Skeletal muscle satellite cell (primary cell): ENCODE data around the gene ARL4C.
A peak's percentile ranks its signal among the peaks of the same experiment; 100 is the strongest.

Experiments used
- H3K27me3 ChIP-seq: 2 replicates; pipeline ENCODE4 v1.7.0; 2013; ENCODE audit warnings: low read length; ENCODE audit not compliant: control insufficient read depth, insufficient read depth
- H3K36me3 ChIP-seq: 2 replicates; pipeline ENCODE4 v1.7.0; 2013; ENCODE audit warnings: mild to moderate bottlenecking, control low read depth, low read length; ENCODE audit not compliant: insufficient read depth
- H3K4me1 ChIP-seq: 2 replicates; pipeline ENCODE4 v1.7.0; 2013; ENCODE audit warnings: low read length; ENCODE audit not compliant: control insufficient read depth, insufficient read depth
- H3K4me2 ChIP-seq: 2 replicates; pipeline ENCODE4 v1.7.0; 2013; ENCODE audit warnings: mild to moderate bottlenecking, low read length
- H3K4me3 ChIP-seq: 2 replicates; pipeline ENCODE4 v1.7.0; 2013; ENCODE audit warnings: low read length
- H3K9ac ChIP-seq: 2 replicates; pipeline ENCODE4 v1.7.0; 2013; ENCODE audit warnings: mild to moderate bottlenecking, low read depth, low read length, moderate library complexity
- H3K9me3 ChIP-seq: replicated peaks from 2 replicates; pipeline ENCODE4 v1.7.0; 2013; ENCODE audit warnings: mild to moderate bottlenecking, control low read depth, low read length

Gene ARL4C

DNA sequence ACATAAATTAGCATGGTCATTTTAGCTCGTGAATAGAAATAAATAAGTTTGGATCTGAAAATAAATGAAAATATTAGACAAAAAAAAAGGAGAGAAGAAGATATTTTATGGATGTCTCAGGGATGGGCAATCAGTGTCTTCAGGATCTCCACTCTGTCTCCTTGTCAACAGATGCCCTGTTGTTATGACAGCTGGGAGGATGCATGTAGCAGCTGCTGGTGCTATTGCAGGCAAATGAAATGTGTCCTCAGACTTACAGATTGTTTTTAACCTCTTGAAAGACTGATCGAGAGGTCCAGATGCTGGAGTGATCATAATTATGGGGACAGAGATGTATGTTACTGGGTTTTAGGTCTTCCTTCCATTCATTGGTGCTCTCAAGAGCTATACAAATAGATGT lies 24.7 kb upstream of the ARL4C start:
- no peaks in the 10 kb centered on the region for H3K4me1 ChIP-seq
- no peak overlapping the region for H3K4me3 ChIP-seq
- H3K27me3 ChIP-seq: peaks cover 4% of the 10 kb centered on the region
- no peaks in the 10 kb centered on the region for H3K36me3 ChIP-seq
- no peaks in the 10 kb centered on the region for H3K9me3 ChIP-seq
- no peak overlapping the region for H3K4me2 ChIP-seq
- H3K9ac ChIP-seq: no peak overlapping the region

DNA sequence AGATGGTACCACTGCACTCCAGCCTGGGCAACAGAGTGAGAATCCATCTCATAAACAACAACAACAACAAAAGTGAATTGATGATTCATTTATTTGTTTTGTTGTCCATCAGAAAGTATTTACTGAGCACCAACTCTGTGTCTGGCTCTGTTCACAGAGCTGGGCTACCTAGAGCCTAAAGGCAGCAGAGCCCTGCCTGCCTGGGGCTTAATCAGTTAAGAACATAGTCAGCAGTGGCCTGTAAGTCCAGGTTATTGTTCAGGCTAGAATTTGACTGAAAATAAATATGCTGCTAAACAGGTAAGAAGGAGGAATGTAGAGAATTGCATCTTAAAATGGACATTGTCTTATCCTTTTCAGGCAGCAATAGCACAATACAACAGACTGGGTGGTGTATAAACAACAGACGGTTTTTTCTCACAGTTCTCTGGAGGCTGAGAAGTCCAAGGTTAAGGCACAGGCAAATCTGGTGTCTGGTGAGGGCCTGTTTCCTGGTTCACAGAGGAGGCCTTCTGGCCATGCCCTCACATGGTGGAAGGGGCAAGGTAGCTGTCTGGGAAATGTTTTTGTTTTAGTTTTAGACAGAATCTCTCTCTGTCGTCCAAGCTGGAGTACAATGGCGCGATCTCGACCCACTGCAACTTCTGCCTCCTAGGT lies 22.2 kb upstream of the ARL4C start:
- no peaks in the 10 kb centered on the region for H3K4me1 ChIP-seq
- no peak overlapping the region for H3K4me2 ChIP-seq
- peaks cover 4% of the 10 kb centered on the region for H3K27me3 ChIP-seq
- no peak overlapping the region for H3K4me3 ChIP-seq
- no peaks in the 10 kb centered on the region for H3K9me3 ChIP-seq
- H3K9ac ChIP-seq: no peak overlapping the region
- no peaks in the 10 kb centered on the region for H3K36me3 ChIP-seq

DNA sequence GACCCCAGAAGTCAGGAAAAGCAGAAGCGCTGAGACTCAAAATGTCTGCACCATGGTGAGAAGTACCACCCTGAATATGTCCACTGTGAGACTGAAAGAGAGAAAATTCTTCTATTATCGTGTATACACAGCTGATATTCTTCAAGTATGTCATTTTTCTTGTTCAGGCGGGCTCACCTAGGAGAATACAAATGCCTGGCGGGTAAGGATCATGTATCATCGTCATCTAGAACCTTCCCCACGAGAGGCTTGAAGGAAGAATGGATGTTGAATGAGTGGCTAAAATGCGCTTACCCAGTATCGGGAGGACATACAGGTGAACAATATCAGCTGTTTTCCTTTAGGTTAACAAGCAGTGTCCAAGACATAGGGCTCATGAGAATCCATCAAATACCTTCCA lies 21.1 kb upstream of the ARL4C start:
- no peak overlapping the region for H3K4me3 ChIP-seq
- no peaks in the 10 kb centered on the region for H3K36me3 ChIP-seq
- no peak overlapping the region for H3K9ac ChIP-seq
- no peak overlapping the region for H3K4me2 ChIP-seq
- H3K9me3 ChIP-seq: no peaks in the 10 kb centered on the region
- H3K4me1 ChIP-seq: no peaks in the 10 kb centered on the region
- H3K27me3 ChIP-seq: peaks cover 4% of the 10 kb centered on the region

DNA sequence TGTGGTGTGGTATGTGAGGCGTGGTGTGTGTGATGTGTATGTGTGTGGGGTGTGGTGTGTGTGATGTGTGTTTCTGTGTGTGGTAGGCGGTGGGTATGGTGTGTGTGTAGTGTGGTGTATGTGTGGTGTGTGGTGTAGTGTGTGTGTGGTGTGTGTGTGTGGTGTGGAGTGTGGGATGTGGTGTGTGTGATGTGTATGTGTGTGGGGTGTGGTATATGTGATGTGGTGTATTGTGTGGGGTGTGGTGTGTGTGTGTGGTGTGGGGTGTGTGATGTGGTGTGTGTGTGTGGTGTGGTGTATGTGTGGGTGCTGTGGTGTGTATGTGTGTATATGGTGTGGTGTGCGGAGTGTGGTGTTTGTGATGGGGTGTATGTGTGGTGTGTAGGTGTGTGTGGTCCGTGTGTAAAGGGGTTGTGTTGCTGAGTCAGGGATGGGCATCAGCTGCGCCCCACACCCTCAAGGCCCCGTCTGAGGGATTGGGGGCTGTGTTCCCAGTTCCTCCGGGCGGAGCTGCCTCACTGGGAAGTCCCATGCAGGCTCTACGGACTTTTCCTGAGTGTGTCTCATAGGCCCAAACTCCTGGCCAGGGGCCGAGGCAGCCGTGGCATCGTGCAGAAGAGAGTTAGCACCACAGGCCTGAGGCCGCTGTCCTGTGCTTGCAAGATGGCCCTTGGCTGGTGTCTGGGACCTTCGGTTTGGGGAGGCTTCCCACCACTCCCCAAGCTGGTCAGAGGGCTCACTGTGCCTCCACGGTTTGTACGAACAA lies 18.2 kb upstream of the ARL4C start:
- Histone ChIP-seq H3K36me3 (no peaks in the 10 kb centered on the region), H3K9me3 (no peaks in the 10 kb centered on the region), H3K27me3 (peaks cover 6% of the 10 kb centered on the region), H3K4me2 (no peak overlapping the region), H3K4me1 (no peaks in the 10 kb centered on the region), H3K9ac (no peak overlapping the region), H3K4me3 (no peak overlapping the region)

DNA sequence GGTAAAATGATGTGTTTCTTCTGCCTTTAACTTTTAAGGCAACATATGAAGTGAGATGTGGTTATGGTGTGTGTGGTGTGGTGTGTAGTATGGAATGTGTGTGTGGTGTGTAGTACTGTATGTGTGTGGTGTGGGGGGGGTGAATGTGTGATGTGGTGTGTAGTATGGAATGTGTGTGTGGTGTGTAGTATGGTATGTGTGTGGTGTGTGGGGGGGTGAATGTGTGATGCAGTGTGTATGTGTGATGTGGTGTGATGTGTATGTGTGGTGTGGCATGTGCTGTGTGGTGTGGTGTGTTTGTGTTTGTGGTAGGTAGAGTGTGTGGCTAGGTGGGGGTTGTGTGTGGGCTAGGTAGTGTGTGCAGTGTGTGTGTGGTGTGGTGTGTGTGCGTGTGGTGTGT lies 17.2 kb upstream of the ARL4C start:
- Histone ChIP-seq H3K9ac (no peak overlapping the region), H3K4me2 (no peak overlapping the region), H3K27me3 (peaks cover 15% of the 10 kb centered on the region), H3K4me1 (no peaks in the 10 kb centered on the region), H3K9me3 (no peaks in the 10 kb centered on the region), H3K4me3 (no peak overlapping the region), H3K36me3 (no peaks in the 10 kb centered on the region)

DNA sequence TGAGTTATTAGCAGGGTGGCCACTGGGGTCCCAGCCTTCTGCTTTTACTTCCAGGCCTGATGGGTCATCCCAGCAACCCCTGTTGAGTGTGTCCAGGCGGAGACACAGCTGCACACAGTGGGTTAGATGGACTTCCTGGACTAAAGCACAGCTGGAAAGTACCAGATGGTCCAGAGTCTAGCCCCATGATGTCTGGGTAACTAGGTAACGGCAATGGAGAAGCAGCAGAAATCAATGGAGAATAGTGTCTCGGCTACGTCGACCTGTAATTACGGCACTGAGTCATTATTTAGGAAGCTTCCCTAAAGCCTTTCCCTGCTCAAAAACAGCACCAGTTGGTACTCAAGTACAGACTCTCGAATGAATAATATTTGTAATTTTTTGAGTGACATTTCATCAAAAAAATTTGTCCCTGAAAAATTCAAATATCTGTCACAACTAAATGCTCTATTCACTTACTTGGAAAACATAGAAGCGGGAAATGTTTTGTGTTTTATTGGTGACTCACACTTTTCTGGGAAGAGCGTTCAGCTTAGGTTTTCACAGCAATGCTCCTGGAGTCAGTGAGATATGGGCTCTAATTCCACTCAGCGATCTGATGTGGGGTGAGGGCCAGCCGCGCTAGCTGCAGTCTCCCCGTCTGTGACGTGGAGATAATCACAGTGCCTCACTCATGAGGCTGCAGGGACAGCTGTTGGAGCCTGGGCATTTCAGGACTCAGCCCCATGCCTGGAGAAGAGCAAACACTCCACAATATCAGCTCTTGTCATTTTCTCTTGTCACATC lies 16.2 kb upstream of the ARL4C start:
- H3K36me3 ChIP-seq: no peaks in the 10 kb centered on the region
- H3K9me3 ChIP-seq: no peaks in the 10 kb centered on the region
- H3K4me2 ChIP-seq: no peak overlapping the region
- H3K27me3 ChIP-seq: peaks cover 25% of the 10 kb centered on the region
- no peak overlapping the region for H3K9ac ChIP-seq
- no peaks in the 10 kb centered on the region for H3K4me1 ChIP-seq
- H3K4me3 ChIP-seq: no peak overlapping the region

DNA sequence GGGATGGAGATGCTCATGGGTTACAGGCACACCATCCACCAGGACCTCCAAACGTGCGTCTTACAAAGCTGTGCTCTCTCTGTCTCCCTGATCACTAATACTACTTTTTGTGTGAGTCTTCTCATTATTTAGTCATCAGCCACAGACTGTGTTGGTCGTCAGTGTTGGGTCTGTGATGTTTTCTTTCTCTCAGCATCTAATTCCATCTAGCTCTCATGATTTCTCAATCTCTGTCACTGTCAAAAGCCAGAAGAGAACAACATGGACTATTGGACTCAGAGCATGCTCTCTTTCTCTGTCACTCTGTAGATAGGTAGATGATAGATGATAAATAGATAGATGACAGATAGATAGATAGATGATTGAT lies 6.0 kb upstream of the ARL4C start:
- peak overlapping the region; percentile 51 for H3K4me2 ChIP-seq
- H3K9ac ChIP-seq: no peak overlapping the region
- no peaks in the 10 kb centered on the region for H3K9me3 ChIP-seq
- no peaks in the 10 kb centered on the region for H3K36me3 ChIP-seq
- peaks cover 16% of the 10 kb centered on the region for H3K4me1 ChIP-seq
- no peak overlapping the region for H3K4me3 ChIP-seq
- H3K27me3 ChIP-seq: no peaks in the 10 kb centered on the region

- no peak overlapping the region for H3K4me3 ChIP-seq
Measured at GRCh38 chr2:234502285-234502918, 5.5 kb upstream of the ARL4C start.

GRCh38 chr2:234500394-234501006 lies 3.6 kb upstream of the ARL4C start:
- no peaks in the 10 kb centered on the region for H3K9me3 ChIP-seq
- no peaks in the 10 kb centered on the region for H3K36me3 ChIP-seq
- H3K27me3 ChIP-seq: no peaks in the 10 kb centered on the region
- peaks cover 25% of the 10 kb centered on the region for H3K4me1 ChIP-seq
- H3K4me2 ChIP-seq: no peak overlapping the region
- no peak overlapping the region for H3K9ac ChIP-seq
- H3K4me3 ChIP-seq: no peak overlapping the region

More at GRCh38 chr2:234502285-234502918, 5.5 kb upstream of the ARL4C start:
- H3K27me3 ChIP-seq: no peaks in the 10 kb centered on the region
- no peaks in the 10 kb centered on the region for H3K36me3 ChIP-seq
- peaks cover 16% of the 10 kb centered on the region for H3K4me1 ChIP-seq
- no peak overlapping the region for H3K9ac ChIP-seq
- no peaks in the 10 kb centered on the region for H3K9me3 ChIP-seq
- H3K4me2 ChIP-seq: peak overlapping the region; percentile 51

DNA sequence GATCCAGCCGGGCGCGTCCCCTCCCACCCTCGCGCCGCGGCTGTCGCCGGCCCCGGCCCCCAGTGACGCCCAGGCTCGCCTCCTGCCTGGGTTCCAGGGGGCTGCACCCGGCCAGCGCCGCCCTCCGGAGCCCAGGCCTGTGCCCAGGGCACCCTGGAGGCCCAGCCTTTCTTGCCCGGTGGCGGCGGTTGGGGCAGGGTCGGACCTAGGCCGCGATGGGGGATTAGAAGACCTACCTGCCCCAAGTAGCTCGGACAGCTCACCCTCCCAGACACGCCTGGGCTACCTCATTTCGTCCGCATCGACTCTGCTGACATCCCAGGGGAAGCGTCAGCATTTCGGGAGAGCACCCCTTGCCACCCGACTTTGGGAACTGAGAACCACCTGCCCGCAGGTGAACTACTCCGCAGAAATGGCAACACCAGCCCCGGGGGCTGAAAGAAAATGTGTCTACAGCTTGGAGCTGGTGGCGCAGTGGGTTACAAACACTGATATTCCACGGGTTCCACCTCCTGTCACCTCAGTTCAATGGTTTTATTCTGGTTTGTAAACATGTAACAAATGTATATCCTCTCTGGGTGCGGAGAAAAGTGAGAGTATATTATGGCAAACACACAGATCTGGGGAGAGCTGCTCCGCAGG lies 834 bp upstream of the ARL4C start:
- Histone ChIP-seq H3K36me3 (no peaks in the 10 kb centered on the region), H3K9ac (peak overlapping the region; percentile 66), H3K9me3 (no peaks in the 10 kb centered on the region), H3K4me3 (peak overlapping the region; percentile 61), H3K4me2 (peak overlapping the region; percentile 83), H3K27me3 (no peaks in the 10 kb centered on the region), H3K4me1 (peaks cover 21% of the 10 kb centered on the region)
